Measurements from ENCODE around the gene FAM83C.

DNA sequence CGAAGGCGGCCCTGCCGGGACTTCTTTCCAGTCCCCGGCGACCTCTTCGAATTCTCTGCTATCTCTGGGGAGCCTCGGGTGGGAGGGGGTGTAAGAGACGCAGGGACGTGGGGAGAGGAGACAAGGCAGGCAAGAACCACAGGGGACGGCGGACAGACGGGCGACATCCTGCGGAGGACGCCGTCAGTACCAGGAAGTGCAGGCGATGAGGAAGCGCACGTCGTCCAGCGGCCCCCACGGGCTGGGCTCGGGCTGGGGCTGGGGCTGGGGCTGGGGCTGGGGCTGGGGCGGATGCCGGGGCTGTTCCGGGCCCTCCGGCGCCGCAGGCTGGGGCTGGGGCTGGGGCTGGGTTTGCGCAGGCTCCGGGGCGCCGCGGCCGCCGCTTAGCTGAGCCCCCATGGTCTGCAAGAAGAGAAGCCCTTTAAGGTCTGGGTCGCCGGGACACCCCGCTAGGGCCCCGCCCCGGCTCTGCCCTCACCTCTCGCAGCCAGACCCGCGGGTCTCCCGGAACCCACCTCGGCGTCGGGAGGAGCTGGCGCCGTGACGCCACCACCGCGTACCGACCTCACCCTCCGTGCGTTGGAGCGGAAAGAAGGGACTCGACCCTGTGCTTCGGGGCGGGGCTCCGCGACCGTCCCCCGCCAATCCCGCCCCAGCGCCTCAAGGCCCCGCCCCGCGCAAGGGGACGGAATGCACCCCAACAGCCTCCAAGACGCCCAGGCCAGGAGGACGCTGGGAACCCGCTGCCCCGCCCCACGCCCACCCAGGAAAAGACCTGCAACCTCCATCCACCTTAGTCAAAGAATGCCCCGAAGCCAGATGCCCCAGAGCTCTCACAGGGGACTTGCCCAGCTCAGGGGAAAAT lies 14.5 kb downstream of the FAM83C start, which contains the start of gene MMP24OS:
- TF ChIP-seq, protein P1, sequence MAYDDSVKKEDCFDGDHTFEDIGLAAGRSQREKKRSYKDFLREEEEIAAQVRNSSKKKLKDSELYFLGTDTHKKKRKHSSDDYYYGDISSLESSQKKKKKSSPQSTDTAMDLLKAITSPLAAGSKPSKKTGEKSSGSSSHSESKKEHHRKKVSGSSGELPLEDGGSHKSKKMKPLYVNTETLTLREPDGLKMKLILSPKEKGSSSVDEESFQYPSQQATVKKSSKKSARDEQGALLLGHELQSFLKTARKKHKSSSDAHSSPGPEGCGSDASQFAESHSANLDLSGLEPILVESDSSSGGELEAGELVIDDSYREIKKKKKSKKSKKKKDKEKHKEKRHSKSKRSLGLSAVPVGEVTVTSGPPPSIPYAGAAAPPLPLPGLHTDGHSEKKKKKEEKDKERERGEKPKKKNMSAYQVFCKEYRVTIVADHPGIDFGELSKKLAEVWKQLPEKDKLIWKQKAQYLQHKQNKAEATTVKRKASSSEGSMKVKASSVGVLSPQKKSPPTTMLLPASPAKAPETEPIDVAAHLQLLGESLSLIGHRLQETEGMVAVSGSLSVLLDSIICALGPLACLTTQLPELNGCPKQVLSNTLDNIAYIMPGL (CRISPR knock-in tag; IDR thresholded peaks at IDR 0.05; ENCODE audit: borderline replicate concordance), result no peak
- peak; percentile 90 for TF ChIP-seq POLR2A (IDR thresholded peaks at IDR 0.05; ENCODE audit: low read length)
- TF ChIP-seq, protein P2, sequence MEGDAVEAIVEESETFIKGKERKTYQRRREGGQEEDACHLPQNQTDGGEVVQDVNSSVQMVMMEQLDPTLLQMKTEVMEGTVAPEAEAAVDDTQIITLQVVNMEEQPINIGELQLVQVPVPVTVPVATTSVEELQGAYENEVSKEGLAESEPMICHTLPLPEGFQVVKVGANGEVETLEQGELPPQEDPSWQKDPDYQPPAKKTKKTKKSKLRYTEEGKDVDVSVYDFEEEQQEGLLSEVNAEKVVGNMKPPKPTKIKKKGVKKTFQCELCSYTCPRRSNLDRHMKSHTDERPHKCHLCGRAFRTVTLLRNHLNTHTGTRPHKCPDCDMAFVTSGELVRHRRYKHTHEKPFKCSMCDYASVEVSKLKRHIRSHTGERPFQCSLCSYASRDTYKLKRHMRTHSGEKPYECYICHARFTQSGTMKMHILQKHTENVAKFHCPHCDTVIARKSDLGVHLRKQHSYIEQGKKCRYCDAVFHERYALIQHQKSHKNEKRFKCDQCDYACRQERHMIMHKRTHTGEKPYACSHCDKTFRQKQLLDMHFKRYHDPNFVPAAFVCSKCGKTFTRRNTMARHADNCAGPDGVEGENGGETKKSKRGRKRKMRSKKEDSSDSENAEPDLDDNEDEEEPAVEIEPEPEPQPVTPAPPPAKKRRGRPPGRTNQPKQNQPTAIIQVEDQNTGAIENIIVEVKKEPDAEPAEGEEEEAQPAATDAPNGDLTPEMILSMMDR (IDR thresholded peaks at IDR 0.05), result no peak; the same call in 2 of the 3 replicates
- TF ChIP-seq EHF (CRISPR knock-in tag; IDR thresholded peaks at IDR 0.05), result no peak
- TF ChIP-seq FOSL2 (IDR thresholded peaks at IDR 0.05), result no peak
- no peak for TF ChIP-seq FOSL2 (CRISPR knock-in tag; IDR thresholded peaks at IDR 0.05)

Data from A549 (cell line).